Spleen (tissue), 11 donors: Measurements from ENCODE around the gene TAS2R31. TPM values are rescaled to one million over a fixed set of nuclear protein-coding genes. Genes with fewer than 3 reads are reported as not detected.

ENCODE experiments used
- DNase-seq: peaks from one replicate; pipeline ENCODE4 v3.0.0-alpha.2; 2020
- H3K27ac ChIP-seq, 8 donors: fragments of 200-600 bp; sonication (generic) in 7 of 8; 1 replicate in 4 of 8; 2 replicates in 4 of 8; pipeline versions ENCODE4 v1.5.0 to v1.8.0; 2016 to 2021; ENCODE audit warnings: inconsistent platforms in 4 of 8, mild to moderate bottlenecking in 4 of 8, moderate library complexity in 1 of 8
- H3K27me3 ChIP-seq, 7 donors: fragments of 200-600 bp; sonication (generic) in 6 of 7; replicated peaks in 1 of 7; 1 replicate in 4 of 7; 2 replicates in 3 of 7; pipeline versions ENCODE4 v1.5.0 to v1.8.0; 2016 to 2021; ENCODE audit warnings: inconsistent platforms in 3 of 7, mild to moderate bottlenecking in 1 of 7
- H3K36me3 ChIP-seq, 6 donors: fragments of 200-600 bp; sonication (generic) in 5 of 6; 1 replicate in 4 of 6; 2 replicates in 2 of 6; pipeline versions ENCODE4 v1.5.0 to v1.8.0; 2016 to 2021; ENCODE audit warnings: inconsistent platforms in 2 of 6
- H3K4me1 ChIP-seq, 6 donors: fragments of 200-600 bp; sonication (generic) in 5 of 6; 1 replicate in 3 of 6; 2 replicates in 3 of 6; pipeline versions ENCODE4 v1.5.0 to v1.8.0; 2016 to 2021; ENCODE audit warnings: inconsistent platforms in 3 of 6
- H3K4me3 ChIP-seq, 8 donors: fragments of 200-600 bp; sonication (generic) in 7 of 8; 1 replicate in 4 of 8; 2 replicates in 4 of 8; pipeline versions ENCODE4 v1.5.0 to v1.8.0; 2016 to 2021; ENCODE audit warnings: inconsistent platforms in 4 of 8, mild to moderate bottlenecking in 4 of 8, moderate library complexity in 2 of 8
- H3K9me3 ChIP-seq, 8 donors: fragments of 200-600 bp; sonication (generic) in 7 of 8; 1 replicate in 4 of 8; 2 replicates in 4 of 8; pipeline versions ENCODE4 v1.5.0 to v1.8.0; 2016 to 2021; ENCODE audit warnings: inconsistent platforms in 4 of 8
- POLR2A ChIP-seq, 3 donors: fragments of 450-650 bp; IDR thresholded peaks; one replicate each; pipeline ENCODE4 v1.5.1; 2017; ENCODE audit warnings: antibody characterized with exemption in 3 of 3, mild to moderate bottlenecking in 1 of 3
- POLR2AphosphoS5 ChIP-seq, 3 donors: sonication (generic); formaldehyde crosslinking; IDR thresholded peaks; one replicate each; pipeline ENCODE4 v1.5.1; 2017; ENCODE audit warnings: antibody characterized with exemption in 3 of 3
- WGBS, 5 donors: extraction: QIAGEN DNeasy Blood & Tissue Kit in 3 of 5; methylation state at CpG; one replicate each; pipeline versions ENCODE4 v1.1.5 to v1.1.7; 2013 to 2018; 5-methylcytosine and 5-hydroxymethylcytosine counted together
- intact Hi-C: fragments of 100-400 bp; cut with DNase I; formaldehyde crosslinking; loops from one replicate; pipeline ENCODE4 v1.15.0; 2023; ENCODE audit warnings: low total_unique reads
- polyA plus RNA-seq, 3 donors: library from polyadenylated mRNA; stranded (reverse); fragments of 200-250 nt; gene quantifications; one replicate each; pipeline ENCODE4 v1.2.1, GENCODE V29; 2013
- total RNA-seq, 7 donors: library from RNA; depleted of rRNA in 3 of 7; stranded (reverse); fragments of >200 nt in 3 of 7; fragmentation: NEBNext Ultra II Directional in 4 of 7; extraction: Animal tissue kit (Norgen Biotek cat#: 25700) in 4 of 7; gene quantifications; one replicate each; pipeline versions ENCODE4 v1.1.0 to v1.2.1, GENCODE V29; 2016 to 2021
- TF ChIP-seq, protein P1 (sequence below), 11 experiments: fragments of 200-600 bp in 7 of 11; fragments of 450-650 bp in 4 of 11; sonication (generic) in 4 of 11; IDR thresholded peaks in 8 of 11; conservative IDR thresholded peaks in 3 of 11; 1 replicate in 7 of 11; 2 replicates in 4 of 11; pipeline versions ENCODE4 v1.4.0 to v1.8.0; 2016 to 2021; ENCODE audit warnings: antibody characterized with exemption in 11 of 11, inconsistent platforms in 4 of 11, mild to moderate bottlenecking in 1 of 11
- donor health status: healthy with polysubstance abuse.
- donor health status: DM: no; HTN: no; CAD: no; lungs with moderate emphysema.
- donor health status: DM: no; HTN: no; CAD: no.
- donor health status: Bipolar disorder and iron deficiency.
- donor health status: healthy.
- donor health status: DM: no; HTN: no; CAD: no.
- donor health status: DM: yes; HTN: yes; CAD: no.

Gene TAS2R31
- total and polyA plus RNA-seq, 10 donors, result 0.21 to 14.1 (median 7.5) TPM; not detected in 1

DNA sequence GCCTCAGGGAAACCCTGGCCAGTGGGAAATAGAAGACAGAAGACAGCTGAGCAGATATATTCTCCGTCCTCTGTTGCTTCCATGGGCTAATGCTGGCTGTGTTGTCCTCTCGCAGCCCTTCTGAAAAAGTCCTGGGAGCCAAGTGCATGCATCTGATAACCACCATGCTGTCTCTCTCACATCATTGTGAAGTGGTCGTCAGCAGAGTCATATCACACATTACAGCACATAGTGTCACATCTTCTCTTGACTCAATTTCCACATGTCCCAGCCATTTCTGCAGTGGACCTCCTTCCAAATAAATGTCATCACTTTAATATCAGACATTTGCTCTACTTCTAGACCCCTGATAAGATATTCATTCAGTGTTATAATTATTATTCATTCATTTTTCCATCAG, 36.9 kb downstream of the TAS2R31 start:
- no peaks in the 10 kb centered on the region for H3K27me3 ChIP-seq
- peaks cover 0 to 11% (median 3%) of the 10 kb centered on the region in 8 donors for H3K9me3 ChIP-seq
- 94 to 99% (median 96%) methylated on average over 3 of the region's 3 CpGs for WGBS, 5 donors
- TF ChIP-seq, protein P1, sequence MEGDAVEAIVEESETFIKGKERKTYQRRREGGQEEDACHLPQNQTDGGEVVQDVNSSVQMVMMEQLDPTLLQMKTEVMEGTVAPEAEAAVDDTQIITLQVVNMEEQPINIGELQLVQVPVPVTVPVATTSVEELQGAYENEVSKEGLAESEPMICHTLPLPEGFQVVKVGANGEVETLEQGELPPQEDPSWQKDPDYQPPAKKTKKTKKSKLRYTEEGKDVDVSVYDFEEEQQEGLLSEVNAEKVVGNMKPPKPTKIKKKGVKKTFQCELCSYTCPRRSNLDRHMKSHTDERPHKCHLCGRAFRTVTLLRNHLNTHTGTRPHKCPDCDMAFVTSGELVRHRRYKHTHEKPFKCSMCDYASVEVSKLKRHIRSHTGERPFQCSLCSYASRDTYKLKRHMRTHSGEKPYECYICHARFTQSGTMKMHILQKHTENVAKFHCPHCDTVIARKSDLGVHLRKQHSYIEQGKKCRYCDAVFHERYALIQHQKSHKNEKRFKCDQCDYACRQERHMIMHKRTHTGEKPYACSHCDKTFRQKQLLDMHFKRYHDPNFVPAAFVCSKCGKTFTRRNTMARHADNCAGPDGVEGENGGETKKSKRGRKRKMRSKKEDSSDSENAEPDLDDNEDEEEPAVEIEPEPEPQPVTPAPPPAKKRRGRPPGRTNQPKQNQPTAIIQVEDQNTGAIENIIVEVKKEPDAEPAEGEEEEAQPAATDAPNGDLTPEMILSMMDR (IDR thresholded peaks at IDR 0.05 in 8 of 11, conservative IDR thresholded peaks at IDR 0.05 in 3 of 11), result no peak
- no peak for TF ChIP-seq POLR2A (IDR thresholded peaks at IDR 0.05)
- no peak for TF ChIP-seq POLR2AphosphoS5 (IDR thresholded peaks at IDR 0.05)
- no peak for DNase-seq
- no peak overlapping the region for H3K27ac ChIP-seq
- no peak overlapping the region for H3K4me3 ChIP-seq
- intact Hi-C loops, result no loop called here
- no peaks in the 10 kb centered on the region for H3K4me1 ChIP-seq
- peaks cover 0 to 21% (median 2%) of the 10 kb centered on the region in 6 donors for H3K36me3 ChIP-seq

DNA sequence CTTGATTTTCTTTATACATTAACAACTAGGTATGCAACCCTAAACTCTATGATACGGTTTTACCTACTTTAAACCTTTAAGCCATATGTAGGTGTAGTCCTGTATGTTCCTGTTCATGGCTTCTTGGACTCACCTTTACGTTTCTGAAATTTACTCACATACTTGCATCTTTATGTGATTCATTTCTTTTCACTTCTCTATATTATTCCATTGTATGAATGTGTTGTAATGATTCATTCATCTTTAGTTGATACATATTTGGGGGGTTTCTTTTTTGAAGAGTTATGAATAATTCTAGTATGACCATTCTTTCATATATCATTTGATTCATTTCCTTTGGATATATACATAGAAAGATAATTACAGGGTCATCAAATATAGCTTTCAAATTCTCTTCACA, 42.1 kb downstream of the TAS2R31 start:
- 95 to 100% (median 97%) methylated on average over 2 of the region's 2 CpGs for WGBS, 5 donors
- H3K27ac ChIP-seq, result no peak overlapping the region

DNA sequence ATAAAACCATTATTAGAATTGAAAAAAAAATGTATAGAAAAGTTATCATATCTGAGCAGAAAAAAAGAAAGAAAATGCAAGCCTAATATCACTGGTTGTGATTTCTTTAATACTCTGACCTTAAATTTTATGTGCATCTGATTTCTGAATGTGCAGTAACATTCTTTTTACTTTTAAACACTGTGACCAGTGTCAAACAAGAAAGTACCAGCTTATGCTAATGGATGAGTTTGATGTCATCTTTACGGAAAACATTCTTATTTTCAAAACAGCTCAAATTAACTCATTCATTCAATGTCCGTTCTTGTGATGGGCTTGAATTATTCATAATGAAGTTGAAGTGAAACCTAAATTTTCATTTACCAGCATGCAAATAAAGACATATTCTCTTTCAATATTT, 44.4 kb downstream of the TAS2R31 start, which contains the start of gene TAS2R50:
TAS2R50 (minus strand) TSS at position 101 of the 400 bp plus-strand sequence; CDS start at position 49, 52 bp downstream.
- Histone ChIP-seq H3K27ac (no peak within 1 kb of the TSS), H3K4me1 (peaks cover 0 to 17% (median 6%) of the 10 kb centered on the region in 6 donors), H3K9me3 (peaks cover 0 to 11% (median 3%) of the 10 kb centered on the region in 8 donors), H3K36me3 (no peaks in the 10 kb centered on the region), H3K27me3 (no peaks in the 10 kb centered on the region), H3K4me3 (no peak within 1 kb of the TSS)
- 41 to 78% (median 44%) methylated on average over 2 of the region's 2 CpGs for WGBS, 5 donors
- DNase-seq, result no peak
- intact Hi-C loops, result no loop called here
- TF ChIP-seq, protein P1 (IDR thresholded peaks at IDR 0.05 in 8 of 11, conservative IDR thresholded peaks at IDR 0.05 in 3 of 11), result no peak
- TF ChIP-seq POLR2A (IDR thresholded peaks at IDR 0.05), result no peak
- TF ChIP-seq POLR2AphosphoS5 (IDR thresholded peaks at IDR 0.05), result no peak

More for the DNA sequence above, 42.1 kb downstream of the TAS2R31 start:
- Histone ChIP-seq H3K36me3 (peaks cover 0 to 6% (median 1%) of the 10 kb centered on the region in 6 donors), H3K4me1 (no peaks in the 10 kb centered on the region), H3K4me3 (no peak overlapping the region), H3K27me3 (no peaks in the 10 kb centered on the region), H3K9me3 (peaks cover 0 to 11% (median 3%) of the 10 kb centered on the region in 8 donors)
- TF ChIP-seq POLR2AphosphoS5 (IDR thresholded peaks at IDR 0.05), result no peak
- TF ChIP-seq POLR2A (IDR thresholded peaks at IDR 0.05), result no peak
- TF ChIP-seq, protein P1 (IDR thresholded peaks at IDR 0.05 in 8 of 11, conservative IDR thresholded peaks at IDR 0.05 in 3 of 11), result no peak
- intact Hi-C loops, result no loop called here
- DNase-seq, result no peak

DNA sequence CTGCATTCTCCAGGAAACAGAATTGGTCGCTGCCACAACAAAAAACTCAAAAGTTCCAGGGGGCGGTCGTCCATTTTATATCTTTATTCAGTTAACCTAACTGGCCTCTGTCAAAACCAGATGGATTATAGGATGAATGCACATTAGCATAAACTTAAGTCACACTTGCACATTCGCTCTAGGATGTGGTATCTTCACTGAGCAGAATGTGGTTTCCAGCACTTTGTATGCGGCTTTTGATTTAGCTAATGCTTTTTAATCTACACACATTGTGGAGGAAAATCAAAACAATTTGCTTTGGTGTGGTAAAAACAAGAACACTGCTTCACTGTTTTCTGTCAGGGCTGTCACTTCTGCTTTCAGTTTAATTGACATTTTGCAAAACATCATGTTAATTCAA, 49.0 kb downstream of the TAS2R31 start:
- Histone ChIP-seq H3K4me1 (peaks cover 0 to 22% (median 7%) of the 10 kb centered on the region in 6 donors), H3K9me3 (no peaks in the 10 kb centered on the region), H3K27me3 (no peaks in the 10 kb centered on the region), H3K36me3 (no peaks in the 10 kb centered on the region), H3K27ac (no peak overlapping the region), H3K4me3 (no peak overlapping the region)
- TF ChIP-seq POLR2A (IDR thresholded peaks at IDR 0.05), result no peak
- TF ChIP-seq, protein P1 (IDR thresholded peaks at IDR 0.05 in 8 of 11, conservative IDR thresholded peaks at IDR 0.05 in 3 of 11), result no peak
- TF ChIP-seq POLR2AphosphoS5 (IDR thresholded peaks at IDR 0.05), result no peak
- DNase-seq, result no peak
- intact Hi-C loops, result no loop called here
- WGBS, 5 donors, result 61 to 76% (median 69%) methylated on average over 5 of the region's 5 CpGs

Other genes with a start within 250 kb of the TAS2R31 start
- gene TAS2R7, start 228.8 kb downstream of the TAS2R31 start, total RNA-seq, result not detected
- not detected for gene TAS2R7, start 228.8 kb downstream of the TAS2R31 start, polyA plus RNA-seq
- not detected for gene TAS2R8, start 224.1 kb downstream of the TAS2R31 start, total RNA-seq
- gene TAS2R8, start 224.1 kb downstream of the TAS2R31 start, polyA plus RNA-seq, result under 1 TPM in 1 of 3 donors, not detected in 2; 0.06 TPM
- gene TAS2R9, start 221.2 kb downstream of the TAS2R31 start, total RNA-seq, result 1 to 10 TPM in 1 of 7 donors, under 1 TPM in 1, not detected in 5; 0.72 to 2.1 TPM
- gene TAS2R9, start 221.2 kb downstream of the TAS2R31 start, polyA plus RNA-seq, result not detected
- gene TAS2R10, start 205.0 kb downstream of the TAS2R31 start, total RNA-seq, result 1 to 10 TPM in 5 of 7 donors, under 1 TPM in 2; 0.34 to 3.9 (median 1.7) TPM
- gene TAS2R10, start 205.0 kb downstream of the TAS2R31 start, polyA plus RNA-seq, result under 1 TPM in 2 of 3 donors, not detected in 1; 0.11 to 0.15 TPM
- gene PRR4, start 181.9 kb downstream of the TAS2R31 start, total RNA-seq, result 10 to 100 TPM in 1 of 7 donors, 1 to 10 TPM in 6; 1.2 to 12.0 (median 3.9) TPM
- gene PRR4, start 181.9 kb downstream of the TAS2R31 start, polyA plus RNA-seq, result 1 to 10 TPM; 3.0 to 4.7 (median 3.6) TPM
- gene PRH1, start 147.2 kb downstream of the TAS2R31 start, total RNA-seq, result 10 to 100 TPM; 16.9 to 63.1 (median 37.0) TPM
- 1 to 10 TPM; 1.5 to 3.7 (median 2.7) TPM for gene PRH1, start 147.2 kb downstream of the TAS2R31 start, polyA plus RNA-seq
- 1 to 10 TPM; 2.1 to 8.7 (median 4.3) TPM for gene TAS2R13, start 121.8 kb downstream of the TAS2R31 start, total RNA-seq
- under 1 TPM in 1 of 3 donors, not detected in 2; 0.06 TPM for gene TAS2R13, start 121.8 kb downstream of the TAS2R31 start, polyA plus RNA-seq
- gene PRH2, start 102.2 kb downstream of the TAS2R31 start, total RNA-seq, result not detected
- under 1 TPM in 2 of 3 donors, not detected in 1; 0.14 to 0.32 TPM for gene PRH2, start 102.2 kb downstream of the TAS2R31 start, polyA plus RNA-seq
- gene TAS2R14, start 92.1 kb downstream of the TAS2R31 start, total RNA-seq, result 10 to 100 TPM in 1 of 7 donors, 1 to 10 TPM in 6; 2.5 to 10.3 (median 5.9) TPM
- gene TAS2R14, start 92.1 kb downstream of the TAS2R31 start, polyA plus RNA-seq, result 1 to 10 TPM; 1.6 to 2.5 (median 1.6) TPM
- gene TAS2R50, start 44.5 kb downstream of the TAS2R31 start, total RNA-seq, result 1 to 10 TPM; 2.2 to 7.1 (median 4.4) TPM
- under 1 TPM in 1 of 3 donors, not detected in 2; 0.10 TPM for gene TAS2R50, start 44.5 kb downstream of the TAS2R31 start, polyA plus RNA-seq
- 1 to 10 TPM; 2.1 to 9.8 (median 5.8) TPM for gene TAS2R20, start 33.1 kb downstream of the TAS2R31 start, total RNA-seq
- under 1 TPM; 0.24 to 0.32 (median 0.27) TPM for gene TAS2R20, start 33.1 kb downstream of the TAS2R31 start, polyA plus RNA-seq
- gene TAS2R19, start 8.8 kb downstream of the TAS2R31 start, total RNA-seq, result 10 to 100 TPM in 2 of 7 donors, 1 to 10 TPM in 5; 4.1 to 13.8 (median 9.1) TPM
- under 1 TPM in 2 of 3 donors, not detected in 1; 0.38 to 0.53 TPM for gene TAS2R19, start 8.8 kb downstream of the TAS2R31 start, polyA plus RNA-seq
- 1 to 10 TPM; 2.9 to 8.8 (median 4.9) TPM for gene TAS2R46, start 30.9 kb upstream of the TAS2R31 start, total RNA-seq
- not detected for gene TAS2R46, start 30.9 kb upstream of the TAS2R31 start, polyA plus RNA-seq
- 10 to 100 TPM in 2 of 7 donors, 1 to 10 TPM in 3, not detected in 2; 1.5 to 14.0 (median 4.6) TPM for gene TAS2R43, start 60.9 kb upstream of the TAS2R31 start, total RNA-seq
- gene TAS2R43, start 60.9 kb upstream of the TAS2R31 start, polyA plus RNA-seq, result not detected
- gene TAS2R30, start 103.2 kb upstream of the TAS2R31 start, total RNA-seq, result 10 to 100 TPM in 3 of 7 donors, 1 to 10 TPM in 4; 6.4 to 30.7 (median 8.6) TPM
- under 1 TPM in 2 of 3 donors, not detected in 1; 0.09 to 0.19 TPM for gene TAS2R30, start 103.2 kb upstream of the TAS2R31 start, polyA plus RNA-seq
- gene SMIM10L1, start 139.8 kb upstream of the TAS2R31 start, total RNA-seq, result 10 to 100 TPM in 3 of 7 donors, 1 to 10 TPM in 4; 6.5 to 11.9 (median 9.3) TPM
- gene SMIM10L1, start 139.8 kb upstream of the TAS2R31 start, polyA plus RNA-seq, result 1 to 10 TPM; 7.8 to 9.4 (median 8.9) TPM
- not detected for gene TAS2R42, start 155.5 kb upstream of the TAS2R31 start, total RNA-seq
- gene TAS2R42, start 155.5 kb upstream of the TAS2R31 start, polyA plus RNA-seq, result not detected
- gene PRB3, start 238.3 kb upstream of the TAS2R31 start, total RNA-seq, result not detected
- gene PRB3, start 238.3 kb upstream of the TAS2R31 start, polyA plus RNA-seq, result under 1 TPM in 2 of 3 donors, not detected in 1; 0.19 to 0.35 TPM